ENCODE measurements around the gene PPP3CA. TPM values are rescaled to one million over a fixed set of nuclear protein-coding genes. Genes with fewer than 3 reads are reported as not detected.

The PPP3CA gene
- total RNA-seq, 4 donors from 2014 or later: 32.7 to 45.1 (median 44.0) TPM

GRCh38 chr4:101345271-101345595 is 2.1 kb downstream of the PPP3CA start:
- Histone ChIP-seq H3K27me3 (no peaks in the 10 kb centered on the region), H3K36me3 (no peaks in the 10 kb centered on the region), H3K4me3 (peak overlapping the region; percentile 84 to 92 (median 87)), H3K9me3 (no peaks in the 10 kb centered on the region), H3K27ac (peak overlapping the region in 3 of 4 donors; percentile 93 to 98 (median 96)), H3K4me1 (peaks cover 0 to 67% (median 15%) of the 10 kb centered on the region in 4 donors)
- TF ChIP-seq POLR2A (IDR thresholded peaks at IDR 0.05) (no peak), EP300 (IDR thresholded peaks at IDR 0.05) (no peak), CTCF (IDR thresholded peaks at IDR 0.05) (no peak)
- DNase-seq (ENCODE audit: low spot score in 2 of 2): peak in 1 of 2 donors; percentile 15
- WGBS, 2 donors: 5% methylated on average over 3 of the region's 3 CpGs

GRCh38 chr4:101339332-101339731 is 8.0 kb downstream of the PPP3CA start:
- Histone ChIP-seq H3K27ac (no peak overlapping the region), H3K9me3 (no peaks in the 10 kb centered on the region), H3K4me1 (peaks cover 0 to 49% (median 14%) of the 10 kb centered on the region in 4 donors), H3K27me3 (no peaks in the 10 kb centered on the region), H3K36me3 (no peaks in the 10 kb centered on the region), H3K4me3 (no peak overlapping the region)
- DNase-seq (ENCODE audit: low spot score in 2 of 2): no peak
- TF ChIP-seq POLR2A (IDR thresholded peaks at IDR 0.05) (no peak), CTCF (IDR thresholded peaks at IDR 0.05) (no peak), EP300 (IDR thresholded peaks at IDR 0.05) (no peak)
- 73 to 79% methylated on average over 2 of the region's 2 CpGs for WGBS, 2 donors

- Histone ChIP-seq H3K27me3 (no peaks in the 10 kb centered on the region), H3K27ac (no peak overlapping the region), H3K36me3 (no peaks in the 10 kb centered on the region), H3K9me3 (no peaks in the 10 kb centered on the region), H3K4me3 (no peak overlapping the region), H3K4me1 (peaks cover 0 to 32% (median 6%) of the 10 kb centered on the region in 4 donors)
- TF ChIP-seq CTCF (IDR thresholded peaks at IDR 0.05) (no peak), EP300 (IDR thresholded peaks at IDR 0.05) (no peak)
- no peak for DNase-seq (ENCODE audit: low spot score in 2 of 2)
- WGBS, 2 donors: 93 to 95% methylated on average over 4 of the region's 4 CpGs
Observed at GRCh38 chr4:101337688-101338087, 9.6 kb downstream of the PPP3CA start.

GRCh38 chr4:101334963-101335572 is 12.3 kb downstream of the PPP3CA start:
- Histone ChIP-seq H3K9me3 (no peaks in the 10 kb centered on the region), H3K4me1 (peaks cover 0 to 15% (median 10%) of the 10 kb centered on the region in 4 donors), H3K4me3 (no peak overlapping the region), H3K27ac (no peak overlapping the region), H3K27me3 (no peaks in the 10 kb centered on the region), H3K36me3 (no peaks in the 10 kb centered on the region)
- DNase-seq (ENCODE audit: low spot score in 2 of 2): no peak
- TF ChIP-seq CTCF (IDR thresholded peaks at IDR 0.05): no peak
- 81 to 82% methylated on average over 6 of the region's 6 CpGs for WGBS, 2 donors

GRCh38 chr4:101332424-101332823 is 14.9 kb downstream of the PPP3CA start:
- Histone ChIP-seq H3K4me1 (peaks cover 0 to 25% (median 5%) of the 10 kb centered on the region in 4 donors), H3K4me3 (no peak overlapping the region), H3K27me3 (no peaks in the 10 kb centered on the region), H3K27ac (no peak overlapping the region), H3K36me3 (no peaks in the 10 kb centered on the region), H3K9me3 (no peaks in the 10 kb centered on the region)
- no peak for TF ChIP-seq CTCF (IDR thresholded peaks at IDR 0.05)
- TF ChIP-seq EP300 (IDR thresholded peaks at IDR 0.05): no peak
- no peak for TF ChIP-seq POLR2A (IDR thresholded peaks at IDR 0.05)
- 86 to 87% methylated on average over 4 of the region's 4 CpGs for WGBS, 2 donors
- no peak for DNase-seq (ENCODE audit: low spot score in 2 of 2)

Data from tibial nerve (tissue), 4 donors.